GM12892 (cell line): ENCODE measurements around the gene BABAM2.

ENCODE experiments used
- POLR2A ChIP-seq: IDR thresholded peaks from 2 replicates; pipeline ENCODE4 v1.6.1; 2011; ENCODE audit warnings: low read depth, low read length, control low read depth
- POLR2AphosphoS5 ChIP-seq: IDR thresholded peaks from 2 replicates; pipeline ENCODE4 v1.6.1; 2011; ENCODE audit warnings: low read depth, low read length, control low read depth
- TAF1 ChIP-seq: IDR thresholded peaks from 2 replicates; pipeline ENCODE4 v1.6.1; 2011; ENCODE audit warnings: low read depth, mild to moderate bottlenecking, control low read depth, low read length, borderline replicate concordance

DNA sequence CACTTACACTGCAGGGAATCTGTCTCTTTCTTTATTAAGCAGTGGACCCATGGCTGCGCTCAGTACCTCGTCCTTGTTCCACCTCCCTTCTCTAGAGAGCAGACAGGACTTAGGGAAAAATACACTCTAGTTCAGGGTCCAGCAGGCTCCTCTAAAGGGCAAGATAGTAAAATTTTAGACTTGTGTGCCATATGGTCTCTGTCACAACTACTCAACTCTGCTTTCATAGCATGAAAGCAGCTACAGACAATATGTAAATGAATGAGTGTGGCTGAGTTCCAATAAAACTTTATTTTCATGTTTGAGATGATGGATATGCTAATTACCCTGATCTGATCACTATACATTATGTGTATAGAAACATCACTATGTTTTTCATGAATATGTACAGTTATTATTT, 163.1 kb downstream of the BABAM2 start:
- no peak for TF ChIP-seq TAF1
- no peak for TF ChIP-seq POLR2A
- TF ChIP-seq POLR2AphosphoS5, result no peak
